SK-N-MC (cell line): Measurements from ENCODE around the gene NDUFS5.

Experiments
- EZH2 ChIP-seq: fragments of 200-600 bp; sonication (generic); IDR thresholded peaks from one replicate; pipeline ENCODE4 v1.6.1; 2017; ENCODE audit warnings: antibody characterized with exemption
- POLR2AphosphoS5 ChIP-seq: IDR thresholded peaks from 2 replicates; pipeline ENCODE4 v1.6.1; 2012; ENCODE audit warnings: mild to moderate bottlenecking, low read depth, low read length, borderline replicate concordance

DNA sequence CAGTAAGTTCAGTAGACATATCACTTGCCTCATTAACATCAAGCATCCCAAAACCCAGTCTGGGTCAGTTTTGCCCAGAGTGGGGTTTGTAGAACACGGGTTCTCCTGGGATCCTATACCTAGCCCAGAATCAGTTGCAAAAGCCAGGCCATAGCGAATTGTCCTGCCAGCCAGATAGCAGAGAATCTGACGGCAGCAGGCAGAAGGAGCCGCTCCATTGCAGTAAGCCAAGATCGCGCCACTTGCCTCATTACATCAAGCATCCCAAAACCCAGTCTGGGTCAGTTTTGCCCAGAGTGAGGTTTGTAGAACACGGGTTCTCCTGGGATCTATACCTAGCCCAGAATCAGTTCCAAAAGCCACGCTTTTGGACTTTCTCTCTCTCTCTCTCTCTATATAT is 19.1 kb downstream of the NDUFS5 start:
- TF ChIP-seq POLR2AphosphoS5 (no peak), EZH2 (no peak)
